Stimulated activated CD4-positive, alpha-beta T cell treated with anti-CD3 and anti-CD28 coated beads, Interleukin-15, amount 100 ng/mL, for 48 hours (primary cell): ENCODE results near the gene TBC1D10A.

Experiments
- DNase-seq, 2 donors: peaks; one replicate each; pipeline ENCODE4 v3.0.0-alpha.2; 2020; ENCODE audit warnings: low read depth in 2 of 2

TBC1D10A gene

DNA sequence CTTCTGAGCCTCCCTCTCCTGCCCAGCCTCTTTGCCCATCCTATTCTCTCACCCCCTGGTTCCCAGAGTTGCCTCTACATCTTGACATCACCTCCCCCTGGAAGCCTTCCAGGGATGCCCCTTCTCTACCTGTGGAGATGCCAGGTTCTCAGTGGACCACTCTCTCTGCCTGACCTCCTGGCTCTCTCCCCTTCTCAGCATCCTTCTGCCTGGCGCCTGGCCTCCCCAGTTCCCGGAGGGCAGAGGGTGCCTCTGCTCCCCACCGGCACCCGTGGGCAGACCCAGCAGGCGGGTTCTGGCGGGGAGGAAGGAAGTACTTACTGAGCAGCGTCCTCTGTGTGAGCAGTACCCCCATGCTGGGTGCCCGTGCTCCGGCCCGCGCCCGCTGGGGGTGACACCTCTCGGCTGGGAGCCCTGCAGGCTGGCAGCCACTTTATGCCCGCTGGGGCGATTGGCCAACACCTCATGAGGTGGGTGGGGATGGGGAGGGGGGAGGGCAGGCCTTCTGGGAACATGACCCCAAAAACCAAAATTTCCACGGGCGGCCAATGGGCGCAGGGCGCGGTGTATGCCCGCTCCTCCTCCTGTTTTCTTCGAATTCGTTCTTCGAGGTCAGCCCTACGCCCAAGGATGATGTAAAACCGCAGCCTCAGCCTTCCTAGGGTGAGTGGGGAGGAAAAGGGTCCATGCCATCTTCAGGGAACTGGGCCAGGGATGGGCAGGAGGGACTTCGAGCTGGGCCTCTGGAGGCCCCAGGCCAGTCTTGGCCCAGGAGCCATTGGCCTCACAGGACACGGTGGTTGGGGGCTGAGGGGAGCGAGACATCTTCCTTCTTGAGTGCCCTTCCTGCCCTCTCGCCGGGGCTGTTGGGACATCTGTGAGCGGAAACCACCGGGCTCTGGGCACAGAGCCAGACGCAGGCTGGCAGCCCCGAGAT is 60.0 kb downstream of the TBC1D10A start, which contains the start of gene OSM:
Gene OSM, minus strand, starts transcription at position 407 of the 937 bp plus-strand sequence. Its CDS starts 52 bp downstream, at position 355.
- DNase-seq: peak in 1 of 2 donors; percentile 67

DNA sequence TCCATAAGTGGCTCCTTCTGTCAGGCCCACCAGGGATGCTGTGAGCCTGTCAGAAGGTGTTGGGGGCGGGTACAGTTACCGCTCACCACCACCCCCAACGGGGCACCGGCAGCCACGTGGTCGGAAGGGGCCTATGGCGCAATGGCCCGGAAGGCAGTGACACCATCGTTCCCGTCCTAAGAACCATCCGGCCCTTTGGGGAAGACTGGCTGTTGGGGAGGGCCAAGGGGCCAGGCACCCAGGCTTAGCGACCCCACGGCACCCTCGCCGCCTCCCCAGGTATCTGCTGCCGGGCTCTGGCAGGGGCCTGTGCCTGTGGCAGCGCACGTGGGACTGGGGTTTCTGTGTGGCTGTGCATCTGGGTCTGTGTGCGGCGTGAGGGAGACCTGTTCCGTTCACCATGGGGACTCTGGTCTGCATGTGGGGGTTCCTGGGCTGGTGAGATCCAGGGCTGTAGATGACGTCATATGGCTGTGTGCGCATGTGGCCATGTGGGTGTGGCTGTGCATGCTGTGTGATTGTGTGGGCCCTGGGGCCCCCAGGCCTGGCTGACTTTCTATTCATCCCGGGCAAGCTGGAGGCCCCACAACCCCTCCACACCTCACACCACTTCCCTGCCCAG is 60.8 kb downstream of the TBC1D10A start:
- peak; percentile 77 to 82 for DNase-seq

DNA sequence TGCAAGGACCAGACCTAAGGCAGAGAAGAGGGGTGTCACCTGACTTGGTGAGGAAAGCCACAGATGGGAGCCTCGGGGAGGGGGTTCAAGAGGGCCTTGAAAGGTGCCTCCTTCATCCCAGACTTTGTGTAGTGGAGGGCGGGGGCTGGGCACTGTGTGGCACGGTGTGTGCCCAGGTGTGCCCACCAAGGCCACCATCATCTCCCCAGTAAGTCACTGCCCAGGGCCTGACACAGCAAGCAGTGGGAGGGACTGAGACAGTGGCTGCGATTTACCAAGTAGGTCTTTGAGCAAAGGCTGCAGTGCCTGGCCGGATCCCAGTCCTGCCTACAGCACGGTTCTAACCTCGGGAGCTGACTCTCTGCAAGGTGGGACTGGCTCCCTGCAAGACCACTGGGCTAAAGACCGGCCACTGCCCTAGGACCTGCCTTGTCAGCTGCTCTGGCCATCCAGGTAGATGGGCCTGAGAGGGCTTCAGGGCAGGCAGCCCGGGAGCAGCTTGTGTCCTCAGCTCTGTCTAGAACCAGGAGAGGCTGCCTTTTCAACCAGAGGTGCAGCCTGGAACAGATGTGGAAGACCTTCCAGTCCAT is 61.5 kb downstream of the TBC1D10A start:
- DNase-seq: no peak

DNA sequence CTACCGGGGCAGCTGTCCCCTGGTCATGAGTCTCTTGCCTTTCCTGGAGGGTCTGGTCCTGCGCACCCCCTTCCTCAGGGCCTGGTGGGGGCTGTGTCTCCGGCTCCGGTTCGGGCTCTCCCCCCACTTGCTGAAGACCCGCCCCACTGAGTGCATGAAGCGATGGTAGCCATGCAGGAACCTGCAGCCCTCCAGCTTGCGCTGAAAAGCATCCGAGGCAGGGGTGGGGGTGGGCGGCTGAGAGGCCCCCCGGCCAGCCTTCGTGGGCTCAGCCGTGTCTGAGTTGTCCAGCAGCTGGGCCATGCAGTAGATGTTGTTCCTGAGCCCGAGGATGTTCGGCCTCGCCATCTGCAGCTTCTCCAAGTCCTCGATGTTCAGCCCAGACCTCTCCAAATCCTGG is 62.9 kb downstream of the TBC1D10A start:
- DNase-seq: no peak

DNA sequence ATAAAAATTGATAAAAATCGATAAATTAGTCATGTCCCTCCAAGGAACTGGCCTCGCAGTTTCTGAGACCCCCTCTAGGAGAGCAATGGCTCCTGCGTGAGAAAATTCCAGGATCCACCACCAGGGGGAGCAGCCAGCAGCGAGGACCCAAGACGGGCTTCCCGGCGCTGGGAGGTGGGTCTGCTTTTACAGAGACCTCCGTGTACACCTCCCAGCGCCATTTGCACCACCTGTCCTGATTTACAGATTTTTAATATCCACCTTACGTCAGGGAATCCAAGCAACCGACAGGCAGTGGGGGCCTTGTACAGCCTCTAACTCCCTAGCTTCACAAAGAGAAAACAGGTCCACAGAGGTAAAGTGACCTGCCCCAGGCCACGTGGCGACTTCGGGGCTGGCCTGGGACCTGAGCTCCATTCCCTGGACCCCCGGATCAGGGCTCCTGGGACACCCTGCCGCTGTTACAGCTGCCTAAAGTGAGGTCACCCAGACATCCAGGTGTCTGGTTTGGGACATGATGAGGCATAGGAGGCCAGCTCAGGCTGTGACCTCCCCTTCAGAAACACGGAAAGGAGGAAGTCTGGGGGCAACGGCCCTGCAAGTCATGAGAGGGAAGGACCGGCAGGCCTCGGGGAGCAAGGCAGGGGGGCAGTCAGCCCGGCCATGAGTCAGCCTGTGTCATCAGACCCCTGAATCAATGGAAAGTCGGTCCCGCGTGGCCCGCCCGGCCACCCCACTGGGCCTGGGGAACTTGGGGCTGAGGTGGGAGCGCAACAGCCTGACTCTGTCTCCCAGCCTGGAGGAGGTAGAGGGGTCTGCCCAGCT is 63.6 kb downstream of the TBC1D10A start:
- DNase-seq: peak in 1 of 2 donors; percentile 77

DNA sequence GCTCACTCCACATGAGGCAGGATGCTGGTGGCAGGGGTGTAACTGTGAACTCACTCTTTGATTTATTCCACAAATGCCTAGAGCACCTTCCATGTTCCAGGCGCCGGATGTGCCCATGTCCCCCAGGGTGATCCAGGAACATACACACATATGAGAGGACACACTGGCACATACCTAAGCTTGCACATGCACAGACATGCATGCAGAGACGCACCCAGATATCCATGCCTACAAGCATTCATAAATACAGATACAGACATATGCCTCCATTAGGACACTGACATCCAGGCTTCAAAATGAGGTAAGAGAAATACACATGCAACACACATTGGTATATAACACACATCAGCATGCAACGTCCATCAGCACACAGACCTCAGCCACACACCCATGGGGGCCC is 64.6 kb downstream of the TBC1D10A start:
- DNase-seq: no peak

DNA sequence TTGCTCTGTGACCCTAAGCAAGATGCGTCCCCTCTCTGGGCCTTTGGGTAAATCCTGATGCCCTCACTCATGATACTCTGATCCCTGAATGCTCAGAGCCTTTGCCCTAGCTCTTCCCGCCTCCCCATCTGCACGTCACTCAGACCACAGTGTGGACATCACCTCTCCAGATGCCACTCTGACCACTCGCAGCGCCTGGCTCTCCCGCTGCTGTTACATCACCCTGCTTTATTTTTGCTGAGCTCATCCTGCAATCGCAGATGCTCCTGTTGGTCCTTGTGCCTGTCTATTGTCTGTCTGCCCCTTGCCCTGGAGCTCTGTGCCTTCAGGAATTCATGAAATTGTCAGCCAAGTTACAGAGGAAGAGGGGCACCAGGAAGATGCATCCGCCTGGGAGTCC is 65.6 kb downstream of the TBC1D10A start:
- DNase-seq: no peak

DNA sequence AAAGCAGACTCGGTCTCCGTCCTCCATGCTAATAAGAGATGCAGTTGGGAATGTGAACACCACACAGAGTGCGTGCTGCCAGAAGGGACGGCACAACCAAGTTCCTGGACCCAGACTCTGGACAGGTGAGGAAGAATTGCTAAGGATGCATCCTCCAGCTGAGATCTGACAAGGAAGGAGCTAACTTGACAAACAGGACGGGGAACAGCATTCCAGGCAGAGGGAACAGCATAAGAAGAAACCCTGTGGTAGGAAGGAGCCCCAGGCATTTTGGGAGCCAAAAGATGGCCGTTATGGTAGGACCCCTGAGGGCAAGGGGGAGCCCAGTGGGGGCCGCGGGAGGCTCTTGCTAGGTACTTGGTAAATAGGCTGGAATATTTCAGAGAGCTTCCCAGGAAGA is 66.1 kb downstream of the TBC1D10A start:
- DNase-seq: no peak

DNA sequence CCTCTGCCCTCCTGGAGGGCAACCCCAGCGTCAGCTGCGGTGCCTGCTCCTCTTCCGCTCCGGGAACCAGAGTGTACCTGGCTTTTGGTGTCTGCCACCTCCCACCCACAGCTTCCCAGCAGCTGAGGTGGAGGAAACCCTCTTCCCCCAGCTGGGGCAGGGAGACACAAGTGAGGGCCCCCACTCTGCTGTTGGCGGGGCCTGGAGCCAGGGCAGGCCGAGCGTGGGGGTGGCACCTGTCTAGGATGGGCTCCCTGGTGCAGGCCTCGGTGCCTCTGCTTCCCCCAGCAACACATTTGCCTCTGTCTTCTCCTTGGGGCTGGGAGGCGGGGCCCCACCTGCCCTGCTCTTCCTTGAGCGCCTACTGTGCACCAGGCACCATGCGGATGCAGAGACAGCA is 66.5 kb downstream of the TBC1D10A start:
- DNase-seq: no peak

DNA sequence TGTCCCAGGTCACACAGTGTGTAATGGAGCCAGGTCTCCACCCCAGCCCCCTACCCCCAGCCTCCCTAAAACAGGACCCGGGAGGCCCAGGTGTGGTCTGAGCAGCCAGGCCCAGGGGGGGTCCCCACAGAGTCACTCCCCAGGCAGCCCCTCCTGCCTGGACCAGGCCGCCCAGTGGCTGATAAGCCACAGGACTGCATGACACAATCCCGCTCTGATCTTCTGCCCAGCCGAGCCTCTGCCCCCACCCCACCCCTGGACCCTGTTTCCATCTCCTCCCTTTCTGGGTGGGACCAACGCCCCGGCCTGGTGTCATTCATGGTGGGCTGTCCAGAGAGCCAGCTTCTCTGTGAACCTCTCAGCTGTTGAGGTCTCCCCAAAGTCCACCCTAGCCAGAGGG is 72.4 kb downstream of the TBC1D10A start:
- DNase-seq: no peak

DNA sequence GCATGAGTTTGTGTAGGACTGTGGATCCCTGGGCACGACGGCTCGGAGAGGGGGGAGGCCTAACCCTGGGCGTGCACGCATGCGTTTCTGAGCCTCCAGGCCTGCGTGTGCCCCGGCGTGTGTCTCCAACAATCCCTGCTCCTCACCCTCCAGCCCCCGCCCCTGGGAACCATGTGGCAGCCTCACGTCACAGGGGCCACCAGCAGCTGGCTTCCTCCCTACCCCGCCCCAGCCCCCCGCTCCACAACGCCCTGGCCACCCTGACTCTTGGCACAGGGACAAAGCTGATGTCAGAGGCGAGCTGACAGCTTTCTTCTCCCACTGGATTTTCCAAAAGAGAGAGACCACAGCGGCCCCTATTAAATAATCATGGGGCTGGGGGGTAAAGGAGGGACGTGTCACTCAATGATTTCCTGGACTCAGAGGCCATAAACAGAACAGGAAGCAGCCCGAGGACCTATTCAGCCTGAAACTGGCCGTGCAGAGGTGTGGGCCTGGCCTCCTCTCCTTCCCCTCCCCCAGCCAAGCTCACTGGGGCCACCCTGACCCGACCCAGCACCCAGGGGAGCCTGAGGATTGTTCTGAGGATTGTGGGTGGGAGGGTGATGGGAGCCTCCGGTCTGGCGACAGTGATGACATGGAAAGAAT is 73.4 kb downstream of the TBC1D10A start:
- no peak for DNase-seq

DNA sequence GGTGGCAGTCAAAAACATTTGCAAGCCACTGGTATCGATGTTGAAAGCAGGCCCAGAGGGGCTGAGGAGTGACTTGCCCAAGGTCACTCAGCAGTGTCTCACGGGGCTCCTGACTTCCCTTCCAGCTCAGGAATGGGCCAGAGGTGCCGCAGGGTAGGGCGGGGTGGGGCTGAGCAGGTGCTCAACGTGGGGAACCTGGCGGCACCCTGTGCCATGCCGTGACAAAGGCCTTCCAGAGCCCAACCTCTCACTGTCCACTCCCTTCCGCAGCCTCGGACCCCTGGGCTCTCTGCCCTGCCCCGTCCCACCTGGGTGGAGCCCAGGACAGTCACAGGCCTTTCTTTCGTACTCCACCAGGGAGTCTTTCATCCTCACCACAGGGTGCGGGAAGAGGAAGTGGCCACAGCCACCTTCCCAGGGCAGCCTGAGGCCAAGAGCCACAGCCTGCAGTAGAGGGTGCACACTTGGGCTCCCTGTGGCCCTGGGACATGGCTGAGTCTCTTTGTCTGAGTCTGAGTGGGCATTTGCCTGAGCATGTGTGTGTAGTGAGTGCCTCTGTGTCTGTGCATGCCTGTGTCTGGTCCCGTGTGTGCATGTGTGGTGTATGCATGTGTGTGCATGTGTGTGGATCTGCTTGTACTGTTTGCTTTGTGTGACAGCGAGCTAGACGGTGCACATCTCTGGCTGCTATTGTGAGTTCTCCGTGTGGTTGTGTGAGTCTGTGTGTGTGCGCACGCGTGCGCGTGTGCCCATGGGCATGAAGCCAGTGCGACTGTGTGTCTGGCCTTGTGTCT is 74.1 kb downstream of the TBC1D10A start:
- DNase-seq: no peak

DNA sequence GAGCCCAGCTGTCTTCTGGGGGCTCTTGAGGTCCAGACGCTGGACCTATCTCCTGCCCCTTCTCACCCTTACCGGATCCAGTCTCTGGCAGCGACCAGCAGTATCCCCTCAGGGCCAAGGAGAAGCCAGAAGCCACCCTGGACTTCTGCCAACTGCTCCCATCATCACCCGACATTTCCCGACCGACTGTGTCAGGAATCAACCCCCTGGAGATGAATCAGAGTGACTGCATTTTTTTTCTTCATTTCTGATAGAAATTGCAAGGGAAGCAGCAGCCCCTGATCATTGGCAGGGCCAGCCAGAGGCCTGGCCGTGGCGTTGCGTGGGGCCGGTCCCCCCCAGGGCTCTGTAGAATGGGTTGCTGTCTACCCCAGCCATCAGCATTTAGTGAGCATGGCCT is 75.0 kb downstream of the TBC1D10A start:
- DNase-seq: no peak

DNA sequence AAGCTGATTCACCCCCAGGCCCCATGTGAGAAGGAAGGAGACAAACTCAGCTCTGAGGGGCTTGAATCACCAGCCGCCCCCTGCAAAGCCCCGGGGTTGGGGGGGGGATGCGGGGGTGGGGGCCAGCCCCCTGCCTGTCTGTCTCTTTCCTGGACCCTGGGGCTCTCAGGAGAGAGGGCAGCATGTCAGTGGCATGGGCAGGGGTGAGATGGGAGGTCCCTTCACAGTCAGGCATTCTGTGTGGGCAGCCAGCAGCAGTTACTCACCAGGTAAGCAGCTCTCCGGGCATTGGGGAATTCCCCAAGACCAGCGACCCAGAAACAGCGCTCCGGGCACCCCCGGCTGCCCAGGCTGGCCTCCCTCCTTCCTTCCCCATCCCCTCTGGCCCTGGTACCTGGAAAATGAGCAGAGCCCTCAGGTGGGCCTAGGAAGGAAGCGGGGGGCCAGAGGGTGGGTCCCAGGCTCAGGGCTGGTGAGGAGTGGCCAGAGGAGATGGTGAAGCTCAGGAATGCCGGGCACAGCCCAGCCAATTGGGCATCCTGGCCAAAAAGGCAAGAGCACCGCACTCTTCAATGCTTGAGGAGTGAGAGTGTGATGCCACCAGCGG is 76.0 kb downstream of the TBC1D10A start:
- DNase-seq: peak in 1 of 2 donors; percentile 52

DNA sequence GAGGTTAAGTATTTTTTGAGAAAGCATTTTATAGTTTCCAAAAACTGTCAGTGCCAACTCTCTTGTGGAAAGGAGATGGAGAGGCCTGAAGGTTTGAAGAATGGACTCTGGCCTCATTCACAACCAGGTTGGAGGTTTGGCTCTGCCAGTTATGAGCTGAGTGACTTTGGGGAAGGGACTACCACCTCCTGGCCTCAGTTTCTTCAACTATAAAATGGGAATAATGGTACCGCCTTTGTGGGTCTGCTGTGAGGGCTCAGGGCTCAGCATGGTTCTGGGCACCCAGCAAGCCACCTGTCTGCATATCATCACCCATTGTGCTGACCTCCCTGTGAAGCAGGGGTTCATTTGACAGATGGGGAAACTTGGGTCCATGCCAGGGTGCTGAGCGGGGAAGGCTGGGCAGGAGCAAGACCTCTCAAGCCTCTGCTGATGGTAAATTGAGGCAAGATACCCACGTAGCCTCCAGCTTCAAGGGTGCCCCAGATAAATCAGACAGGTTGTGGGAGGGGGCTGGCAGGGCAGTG is 76.6 kb downstream of the TBC1D10A start:
- no peak for DNase-seq

DNA sequence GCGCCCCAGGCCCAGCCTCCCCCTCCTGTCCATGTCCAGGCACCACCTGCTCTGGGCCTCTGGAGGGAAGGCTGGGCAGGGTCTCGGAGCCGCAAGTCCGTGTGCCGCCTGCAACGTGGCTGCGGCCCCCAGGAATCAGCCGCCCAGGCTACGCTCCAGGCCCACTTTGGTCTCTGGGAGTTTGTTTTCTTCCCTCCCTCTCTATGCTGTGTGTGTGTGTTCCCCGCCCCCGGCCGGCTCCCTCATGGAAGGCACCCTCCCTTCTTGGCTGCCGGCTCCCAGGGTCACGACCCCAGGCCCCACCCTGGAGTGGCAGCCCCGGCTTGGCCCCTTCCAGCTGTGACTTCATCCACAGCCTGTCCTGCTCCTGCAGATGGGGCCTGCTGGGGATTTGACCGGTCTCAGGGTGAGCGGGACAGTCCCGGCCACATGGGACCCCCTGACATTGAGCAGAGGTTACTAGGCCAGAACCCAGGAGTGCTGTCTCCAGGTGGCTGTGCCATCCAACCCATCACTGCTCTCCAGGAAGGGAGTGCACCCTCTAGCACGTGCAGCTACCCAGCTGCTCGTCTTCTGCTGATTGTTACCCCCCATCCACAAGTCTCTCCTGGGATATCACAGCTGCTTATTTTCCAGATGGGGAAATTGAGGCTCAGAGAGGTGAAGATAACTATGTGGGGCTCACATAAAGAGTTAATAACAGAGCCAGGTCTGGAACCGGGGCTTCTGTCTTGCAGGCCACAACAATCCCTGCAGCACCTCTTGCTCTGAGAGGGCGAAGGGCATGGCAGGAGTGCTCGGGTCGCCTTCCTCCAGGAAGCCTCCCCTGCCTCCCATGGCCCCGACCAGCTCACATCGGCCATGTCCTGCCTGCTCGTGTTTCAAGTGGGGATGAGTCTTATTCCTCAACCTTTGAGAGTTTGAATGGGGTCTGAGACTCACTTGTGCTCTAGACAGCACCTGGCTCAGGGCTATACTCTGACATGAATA is 77.4 kb downstream of the TBC1D10A start:
- no peak for DNase-seq

DNA sequence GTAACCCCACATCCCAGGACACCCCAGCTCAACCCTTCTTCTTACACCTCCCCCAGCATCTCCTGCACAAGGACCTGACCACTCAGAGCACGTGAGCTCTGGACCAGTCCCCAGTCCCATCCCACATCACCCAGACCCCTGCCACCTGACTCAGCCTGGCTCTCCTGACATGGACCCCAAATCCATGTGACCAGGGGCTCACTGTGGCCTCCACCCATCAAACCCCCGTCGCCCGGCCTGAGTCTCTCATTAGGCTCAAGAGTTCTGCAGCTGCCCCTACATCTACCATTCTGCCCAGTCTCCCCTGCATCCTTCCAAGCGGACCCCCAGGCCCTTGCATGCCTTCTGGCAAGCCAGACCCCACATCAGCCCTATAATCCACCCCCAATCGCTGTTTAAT is 78.3 kb downstream of the TBC1D10A start:
- no peak for DNase-seq

DNA sequence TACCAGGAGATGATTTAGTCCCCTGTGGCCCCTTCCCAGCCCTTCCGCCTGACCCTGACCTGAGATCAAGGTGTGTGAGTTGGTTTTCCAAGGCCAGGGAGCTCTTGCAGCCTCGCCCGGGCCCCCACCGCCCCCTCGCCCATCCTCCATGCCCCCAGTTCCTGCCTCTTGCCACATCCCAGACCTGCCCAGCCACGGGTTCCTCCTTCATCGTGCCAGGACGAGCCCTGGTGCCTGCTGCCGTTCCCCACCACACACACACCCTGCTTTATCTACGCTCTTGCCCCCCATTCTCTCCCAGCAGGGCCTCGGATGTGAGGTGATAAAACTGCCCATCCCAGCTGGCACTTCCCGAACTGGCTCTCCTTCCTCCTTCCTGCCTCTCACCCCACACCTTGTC is 78.8 kb downstream of the TBC1D10A start:
- no peak for DNase-seq

DNA sequence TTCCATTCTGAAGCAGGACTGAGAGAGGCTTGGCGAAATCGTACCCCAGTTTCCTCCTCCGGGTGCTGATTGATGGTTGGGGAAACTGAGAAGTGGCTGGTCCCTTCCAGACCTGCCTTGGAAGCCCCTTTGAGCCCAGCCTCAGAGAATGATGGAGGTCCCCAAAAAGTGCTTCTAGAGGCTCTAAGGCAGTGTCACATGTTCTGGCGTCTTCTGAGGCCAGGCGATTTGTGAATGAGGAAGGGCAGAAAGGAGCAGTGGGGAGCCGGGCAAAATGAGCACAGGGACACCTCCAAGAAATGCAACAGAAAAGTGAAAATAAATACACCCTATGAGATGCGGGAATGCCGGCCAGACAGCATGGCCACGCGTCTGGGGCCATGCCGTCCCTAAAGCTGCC is 79.2 kb downstream of the TBC1D10A start:
- DNase-seq: no peak
